Effector memory CD4-positive, alpha-beta T cell (primary cell): ENCODE data around the gene CDK5.
A peak's percentile ranks its signal among the peaks of the same experiment; 100 is the strongest.

Source experiments
- DNase-seq, 3 donors: peaks; one replicate each; pipeline ENCODE4 v3.0.0-alpha.2; 2020
- H3K27ac ChIP-seq: 2 replicates; pipeline ENCODE4 v1.7.0; 2013; ENCODE audit warnings: mild to moderate bottlenecking, low read length, moderate library complexity; ENCODE audit not compliant: insufficient read depth, poor library complexity, severe bottlenecking
- H3K27me3 ChIP-seq: replicated peaks from 2 replicates; pipeline ENCODE4 v1.7.0; 2013; ENCODE audit warnings: mild to moderate bottlenecking, low read length; ENCODE audit not compliant: insufficient read depth, control insufficient read depth, poor library complexity, severe bottlenecking
- H3K36me3 ChIP-seq: 2 replicates; pipeline ENCODE4 v1.7.0; 2013; ENCODE audit warnings: mild to moderate bottlenecking, low read length, moderate library complexity; ENCODE audit not compliant: control insufficient read depth, insufficient read depth
- H3K4me1 ChIP-seq: 2 replicates; pipeline ENCODE4 v1.7.0; 2013; ENCODE audit warnings: low read length, mild to moderate bottlenecking; ENCODE audit not compliant: control insufficient read depth, insufficient read depth, poor library complexity, severe bottlenecking
- H3K4me3 ChIP-seq: 2 replicates; pipeline ENCODE4 v1.7.0; 2013; ENCODE audit warnings: low read length, low read depth, mild to moderate bottlenecking; ENCODE audit not compliant: insufficient read depth, poor library complexity, severe bottlenecking
- H3K9me3 ChIP-seq: 2 replicates; pipeline ENCODE4 v1.7.0; 2013; ENCODE audit warnings: mild to moderate bottlenecking, low read length, moderate library complexity; ENCODE audit not compliant: control insufficient read depth

CDK5 gene

DNA sequence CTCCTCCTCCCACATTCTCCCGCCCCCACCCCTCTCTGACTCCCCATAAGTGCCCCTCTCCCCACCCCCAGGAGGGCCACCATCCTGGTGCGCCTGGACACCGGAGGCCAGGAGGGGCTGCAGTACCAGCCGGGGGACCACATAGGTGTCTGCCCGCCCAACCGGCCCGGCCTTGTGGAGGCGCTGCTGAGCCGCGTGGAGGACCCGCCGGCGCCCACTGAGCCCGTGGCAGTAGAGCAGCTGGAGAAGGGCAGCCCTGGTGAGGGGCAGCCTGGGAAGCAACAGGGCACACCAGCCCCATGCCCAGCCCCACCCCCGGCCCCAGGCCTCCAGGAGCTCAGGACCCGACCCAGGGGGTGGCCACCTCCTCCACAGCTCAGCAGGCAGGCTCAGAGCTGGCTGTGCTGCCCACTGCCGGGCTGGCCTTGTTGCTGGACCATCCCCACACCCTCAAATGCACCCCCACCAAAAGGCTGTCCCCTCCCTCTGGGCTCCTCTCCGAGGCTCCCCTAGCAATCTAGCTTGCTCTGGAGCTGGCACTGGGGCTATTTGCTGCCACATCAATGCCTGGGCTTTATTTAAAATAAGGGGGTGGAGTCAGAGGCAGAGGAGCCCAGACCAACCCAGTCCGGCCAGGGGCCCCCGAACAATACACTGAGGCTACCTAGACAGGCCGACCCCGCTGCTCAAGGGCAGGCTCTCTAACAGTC lies 48.2 kb downstream of the CDK5 start:
- no peak for DNase-seq
- peak overlapping the region; percentile 76 for H3K27ac ChIP-seq
- no peaks in the 10 kb centered on the region for H3K27me3 ChIP-seq
- H3K4me3 ChIP-seq: no peak overlapping the region
- no peaks in the 10 kb centered on the region for H3K36me3 ChIP-seq
- no peaks in the 10 kb centered on the region for H3K9me3 ChIP-seq
- peaks cover 75% of the 10 kb centered on the region for H3K4me1 ChIP-seq

GRCh38 chr7:151008511-151009323 lies 49.0 kb downstream of the CDK5 start:
- Histone ChIP-seq H3K27me3 (no peaks in the 10 kb centered on the region), H3K4me3 (peak overlapping the region; percentile 33), H3K9me3 (no peaks in the 10 kb centered on the region), H3K27ac (peak overlapping the region; percentile 76), H3K36me3 (no peaks in the 10 kb centered on the region), H3K4me1 (peaks cover 68% of the 10 kb centered on the region)
- peak; percentile 71 to 78 (median 72) for DNase-seq

DNA sequence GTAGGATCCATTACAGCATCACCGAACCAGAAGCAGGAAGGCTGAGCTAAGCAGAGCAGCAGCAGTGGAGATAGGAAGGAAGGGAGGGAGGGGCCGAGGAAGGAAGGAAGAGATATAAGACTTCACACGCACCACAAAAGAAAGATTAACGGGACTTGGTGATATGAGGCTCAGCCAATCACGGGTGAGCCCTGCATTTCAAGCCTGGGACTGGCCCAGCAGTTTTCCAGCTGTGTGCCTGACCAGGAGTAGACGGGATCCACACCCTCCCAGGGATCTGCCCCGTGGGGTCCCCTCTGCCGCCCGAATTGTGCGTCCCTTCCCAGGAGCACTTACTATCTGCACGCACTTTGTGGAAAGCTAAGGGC lies 49.6 kb downstream of the CDK5 start:
- peak in 1 of 3 donors; percentile 32 for DNase-seq
- peak overlapping the region; percentile 76 for H3K27ac ChIP-seq
- no peaks in the 10 kb centered on the region for H3K36me3 ChIP-seq
- H3K4me3 ChIP-seq: peak overlapping the region; percentile 33
- H3K4me1 ChIP-seq: peaks cover 62% of the 10 kb centered on the region
- no peaks in the 10 kb centered on the region for H3K27me3 ChIP-seq
- no peaks in the 10 kb centered on the region for H3K9me3 ChIP-seq

DNA sequence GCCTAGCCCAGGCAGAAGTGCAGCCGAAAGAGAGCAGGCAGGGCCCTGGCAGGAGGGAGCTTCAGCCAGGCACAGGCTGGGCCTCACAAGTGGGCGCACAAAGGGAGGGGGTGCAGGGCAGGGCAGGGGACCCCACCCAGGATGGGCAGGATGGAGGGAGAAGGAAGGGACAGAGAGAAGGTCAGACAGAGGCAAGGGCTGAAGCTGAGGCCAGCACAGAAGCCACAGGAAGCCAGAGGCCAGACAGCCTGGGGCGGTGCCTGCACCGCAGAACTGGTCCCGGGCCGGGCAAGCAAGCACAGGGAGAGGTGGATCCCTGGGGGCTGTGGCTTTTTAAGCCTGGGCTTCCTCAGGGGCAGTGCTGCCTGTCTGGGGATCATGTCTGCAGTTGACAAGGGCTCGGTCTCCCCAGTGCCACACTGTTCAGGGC lies 50.2 kb downstream of the CDK5 start:
- Histone ChIP-seq H3K27me3 (no peaks in the 10 kb centered on the region), H3K4me3 (peak overlapping the region; percentile 33)

DNA sequence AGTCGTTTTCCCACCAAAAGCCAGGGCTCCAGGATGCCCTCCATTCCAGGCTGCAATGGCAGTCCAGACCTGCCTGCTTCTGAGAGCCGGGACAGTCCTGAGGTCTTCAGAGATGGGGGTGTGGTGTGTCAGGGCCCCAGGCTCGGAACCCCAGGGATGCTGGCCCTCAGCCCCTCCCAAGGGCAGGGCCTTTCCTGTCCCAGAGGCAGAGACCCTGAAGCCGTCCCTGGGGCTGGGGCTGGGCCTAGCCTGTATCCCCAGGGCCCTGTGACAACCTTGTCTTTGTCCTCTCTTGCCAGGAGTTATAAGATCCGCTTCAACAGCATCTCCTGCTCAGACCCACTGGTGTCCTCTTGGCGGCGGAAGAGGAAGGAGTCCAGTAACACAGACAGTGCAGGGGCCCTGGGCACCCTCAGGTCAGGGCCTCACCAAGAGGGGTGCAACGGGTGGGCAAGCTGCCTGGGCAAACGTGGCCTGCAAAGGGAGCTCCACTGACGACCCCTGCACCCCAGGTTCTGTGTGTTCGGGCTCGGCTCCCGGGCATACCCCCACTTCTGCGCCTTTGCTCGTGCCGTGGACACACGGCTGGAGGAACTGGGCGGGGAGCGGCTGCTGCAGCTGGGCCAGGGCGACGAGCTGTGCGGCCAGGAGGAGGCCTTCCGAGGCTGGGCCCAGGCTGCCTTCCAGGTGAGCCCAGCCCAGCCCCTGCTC lies 51.0 kb downstream of the CDK5 start:
- Histone ChIP-seq H3K9me3 (no peaks in the 10 kb centered on the region), H3K27me3 (no peaks in the 10 kb centered on the region), H3K36me3 (peaks cover 2% of the 10 kb centered on the region), H3K27ac (no peak overlapping the region), H3K4me3 (no peak overlapping the region), H3K4me1 (peaks cover 49% of the 10 kb centered on the region)
- DNase-seq: no peak

More for the DNA sequence above, 50.2 kb downstream of the CDK5 start:
- DNase-seq: no peak
- peak overlapping the region; percentile 76 for H3K27ac ChIP-seq
- no peaks in the 10 kb centered on the region for H3K36me3 ChIP-seq
- H3K9me3 ChIP-seq: no peaks in the 10 kb centered on the region
- H3K4me1 ChIP-seq: peaks cover 56% of the 10 kb centered on the region

DNA sequence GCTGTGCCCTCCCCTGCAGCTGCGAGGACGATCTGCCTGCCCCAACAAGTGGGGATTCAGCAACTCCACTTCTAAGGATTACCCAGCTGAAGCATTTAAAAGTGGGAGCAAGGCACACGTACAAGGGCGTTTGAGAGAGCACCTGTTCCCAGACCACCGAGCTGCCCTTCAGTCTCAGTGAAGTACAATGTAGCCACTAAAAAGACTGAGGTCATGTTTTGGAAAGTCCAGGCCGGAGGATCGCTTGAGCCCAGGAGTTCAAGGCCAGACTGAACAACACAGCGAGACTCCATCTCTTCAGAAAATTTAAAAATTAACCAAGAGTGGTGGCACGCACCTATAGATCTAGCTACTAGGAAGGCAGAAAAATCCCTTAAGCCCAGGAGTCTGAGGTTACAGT lies 52.1 kb downstream of the CDK5 start:
- Histone ChIP-seq H3K27me3 (no peaks in the 10 kb centered on the region), H3K27ac (no peak overlapping the region), H3K4me3 (no peak overlapping the region), H3K9me3 (no peaks in the 10 kb centered on the region), H3K4me1 (peaks cover 41% of the 10 kb centered on the region), H3K36me3 (peaks cover 7% of the 10 kb centered on the region)
- no peak for DNase-seq
